IPS-18c (cell line): Measurements from ENCODE around the gene C5orf22.
"Not testable (repeated sequence)": the region's sequence is repeated elsewhere in the genome, so short reads cannot be mapped to it uniquely, and the experiment has no call there.

Experiments
- H3K4me3 ChIP-seq: 2 replicates; pipeline ENCODE4 v1.7.0; 2013; ENCODE audit warnings: low read depth, mild to moderate bottlenecking, low read length, moderate library complexity; ENCODE audit not compliant: insufficient read depth
- H3K9me3 ChIP-seq: one replicate; pipeline ENCODE4 v1.6.1; 2013; ENCODE audit warnings: mild to moderate bottlenecking, low read length, moderate library complexity; ENCODE audit not compliant: control insufficient read depth, insufficient read depth

C5orf22 gene

DNA sequence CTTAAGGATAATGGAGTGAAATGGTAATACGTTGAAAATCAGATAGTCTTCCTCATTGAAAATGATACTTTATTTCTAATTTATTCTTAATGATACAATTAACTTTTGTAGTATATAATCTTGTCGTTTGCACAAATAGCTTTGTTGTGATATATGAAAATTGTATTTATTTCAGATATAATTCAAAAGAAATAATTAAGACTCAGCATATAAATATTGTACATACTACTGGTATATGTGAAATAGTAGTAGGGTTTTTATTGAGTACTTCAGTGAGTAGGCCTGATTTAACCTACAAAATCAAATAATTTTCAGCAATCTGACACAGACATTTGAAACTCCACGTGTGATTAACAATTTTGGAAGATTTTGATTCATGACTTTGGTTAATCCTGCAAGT lies 4.8 kb downstream of the C5orf22 start:
- Histone ChIP-seq H3K9me3 (no peaks in the 10 kb centered on the region), H3K4me3 (no peak overlapping the region)

GRCh38 chr5:31537349-31537748 lies 5.2 kb downstream of the C5orf22 start:
- no peak overlapping the region for H3K4me3 ChIP-seq
- H3K9me3 ChIP-seq: no peaks in the 10 kb centered on the region

DNA sequence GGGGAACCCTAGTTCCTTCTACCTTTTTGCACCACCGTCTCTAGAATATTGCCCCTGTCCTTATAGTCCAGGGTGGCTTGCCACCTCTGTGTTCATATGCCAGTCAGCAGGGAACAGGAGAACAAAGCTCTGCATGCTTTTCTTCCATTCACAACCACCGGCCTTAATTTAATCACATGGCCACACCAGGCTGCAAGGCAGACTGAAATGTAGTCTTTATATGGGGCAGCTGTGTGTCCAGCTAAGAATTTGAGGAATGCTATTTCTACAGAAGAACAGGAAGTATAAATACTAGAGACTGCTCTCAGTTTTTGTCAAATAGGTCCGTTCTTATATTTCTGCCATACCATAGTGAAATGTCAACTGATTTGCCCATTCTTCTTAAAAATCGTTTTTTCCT lies 5.8 kb downstream of the C5orf22 start:
- no peaks in the 10 kb centered on the region for H3K9me3 ChIP-seq
- H3K4me3 ChIP-seq: no peak overlapping the region

DNA sequence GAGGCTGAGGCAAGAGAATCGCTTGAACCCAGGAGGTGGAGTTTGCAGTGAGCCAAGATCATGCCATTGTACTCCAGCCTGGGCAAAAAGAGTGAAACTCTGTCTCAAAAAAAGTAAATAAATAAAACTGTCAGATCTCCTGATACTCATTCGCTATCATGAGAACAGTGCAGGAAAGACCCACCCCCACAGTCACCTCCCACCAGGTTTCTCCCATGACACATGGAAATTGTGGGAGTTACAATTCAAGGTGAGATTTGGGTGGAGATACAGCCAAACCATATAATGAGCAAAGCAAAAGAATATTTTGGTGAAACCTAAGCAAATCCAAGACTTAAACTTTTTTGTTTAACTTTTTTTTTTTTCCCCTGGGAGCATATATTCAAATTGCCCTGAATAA lies 17.0 kb downstream of the C5orf22 start:
- H3K4me3 ChIP-seq, H3K9me3 ChIP-seq: not testable (repeated sequence)

- Histone ChIP-seq H3K4me3 (no peak overlapping the region), H3K9me3 (no peaks in the 10 kb centered on the region)
These were observed 19.8 kb downstream of the C5orf22 start for GRCh38 chr5:31551878-31552277.

GRCh38 chr5:31553863-31554262 lies 21.8 kb downstream of the C5orf22 start:
- no peak overlapping the region for H3K4me3 ChIP-seq

GRCh38 chr5:31554552-31554951 lies 22.5 kb downstream of the C5orf22 start:
- Histone ChIP-seq H3K9me3 (no peaks in the 10 kb centered on the region), H3K4me3 (no peak overlapping the region)

More at GRCh38 chr5:31553863-31554262, 21.8 kb downstream of the C5orf22 start:
- no peaks in the 10 kb centered on the region for H3K9me3 ChIP-seq

- no peaks in the 10 kb centered on the region for H3K9me3 ChIP-seq
- H3K4me3 ChIP-seq: no peak overlapping the region
These were observed 24.4 kb downstream of the C5orf22 start for GRCh38 chr5:31556461-31556860.

DNA sequence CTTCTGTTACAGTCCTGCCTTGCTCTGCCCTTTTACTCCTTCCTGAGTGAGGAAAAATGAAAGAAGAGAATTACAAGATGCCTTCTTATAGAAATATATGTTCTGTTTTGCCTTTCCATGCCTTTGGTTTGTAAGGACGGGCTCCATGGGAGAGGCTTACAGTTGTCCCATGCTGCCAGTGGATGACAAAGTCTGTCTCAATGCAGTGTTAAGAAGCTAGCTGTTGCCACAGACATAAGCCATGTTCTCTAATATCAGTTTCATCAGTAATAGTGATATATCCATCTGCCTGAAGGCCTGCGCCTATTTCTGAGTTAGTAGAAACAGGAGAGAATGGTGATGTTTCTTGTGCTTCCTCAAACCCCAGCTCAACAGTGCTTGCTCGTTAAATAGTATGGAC lies 27.8 kb downstream of the C5orf22 start:
- Histone ChIP-seq H3K4me3 (no peak overlapping the region), H3K9me3 (no peaks in the 10 kb centered on the region)

- Histone ChIP-seq H3K9me3 (no peaks in the 10 kb centered on the region), H3K4me3 (no peak overlapping the region)
These were observed 29.8 kb downstream of the C5orf22 start for GRCh38 chr5:31561946-31562345.

DNA sequence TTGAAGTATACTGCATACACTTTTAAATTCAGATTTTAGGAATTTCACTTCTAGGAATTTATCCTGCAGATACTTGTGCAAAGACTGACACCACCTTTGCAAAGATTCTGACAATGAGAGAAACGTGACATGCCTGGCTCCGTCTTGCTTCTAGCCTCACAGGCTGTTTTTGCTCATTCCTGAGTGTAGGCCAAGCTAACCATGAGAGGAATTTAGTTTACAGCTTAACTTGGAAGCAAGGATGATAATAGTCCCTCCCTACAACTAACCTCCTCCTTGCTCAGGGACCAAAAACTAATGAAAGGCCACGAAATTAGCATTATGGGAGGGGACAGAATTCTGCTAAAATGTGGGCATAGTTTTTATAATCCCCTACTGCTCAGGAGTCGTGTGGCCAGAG lies 31.1 kb downstream of the C5orf22 start:
- Histone ChIP-seq H3K4me3 (no peak overlapping the region; the same call in 1 of the 2 replicates), H3K9me3 (no peaks in the 10 kb centered on the region)

GRCh38 chr5:31566362-31566761 lies 34.3 kb downstream of the C5orf22 start:
- H3K9me3 ChIP-seq, H3K4me3 ChIP-seq: not testable (repeated sequence)

DNA sequence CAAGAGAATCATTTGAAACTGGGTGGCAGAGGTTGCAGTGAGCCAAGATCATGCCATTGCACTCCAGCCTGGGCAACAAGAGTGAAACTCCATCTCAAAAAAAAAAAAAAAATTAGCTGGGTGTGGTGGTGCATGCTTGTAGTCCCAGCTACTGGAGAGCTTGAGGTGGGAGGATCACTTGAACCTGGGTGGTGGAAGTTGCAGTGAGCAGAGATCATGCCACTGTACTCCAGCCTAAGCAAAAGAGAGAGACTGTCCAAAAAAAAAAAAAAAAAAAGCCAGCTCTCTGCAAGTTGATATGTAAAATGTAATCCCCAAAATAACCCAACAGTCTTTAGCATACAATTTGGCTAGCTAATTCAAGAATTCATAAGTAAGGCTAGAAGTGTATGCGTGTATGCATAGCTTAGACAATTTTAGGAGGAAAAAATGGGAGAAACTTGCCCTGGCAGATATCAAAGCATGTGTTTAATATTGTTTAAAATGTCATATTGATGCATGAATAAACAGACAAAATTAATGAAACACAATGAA lies 36.3 kb downstream of the C5orf22 start:
- H3K4me3 ChIP-seq: no peak overlapping the region
- H3K9me3 ChIP-seq: no peaks in the 10 kb centered on the region

DNA sequence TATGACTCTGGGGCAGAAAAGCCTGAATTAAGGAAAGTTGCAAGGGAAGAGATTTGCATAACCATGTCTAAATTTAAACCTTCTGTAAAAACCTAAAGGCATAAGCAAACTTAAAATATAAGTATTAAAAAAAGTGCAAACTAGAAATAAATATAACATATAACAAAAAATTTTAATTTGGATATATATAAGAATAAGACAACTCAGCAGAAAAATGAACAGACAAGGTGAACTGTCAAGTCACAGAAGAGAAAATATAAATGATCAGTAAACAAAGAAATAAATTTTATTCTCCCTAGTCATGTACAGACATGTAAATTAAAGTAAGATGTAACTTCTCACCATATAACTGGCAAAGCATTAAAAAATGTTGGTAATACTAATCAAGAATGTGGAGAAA lies 37.0 kb downstream of the C5orf22 start:
- H3K9me3 ChIP-seq: no peaks in the 10 kb centered on the region
- no peak overlapping the region for H3K4me3 ChIP-seq

- no peaks in the 10 kb centered on the region for H3K9me3 ChIP-seq
- no peak overlapping the region for H3K4me3 ChIP-seq
These were observed 41.5 kb downstream of the C5orf22 start for GRCh38 chr5:31573494-31574142.

DNA sequence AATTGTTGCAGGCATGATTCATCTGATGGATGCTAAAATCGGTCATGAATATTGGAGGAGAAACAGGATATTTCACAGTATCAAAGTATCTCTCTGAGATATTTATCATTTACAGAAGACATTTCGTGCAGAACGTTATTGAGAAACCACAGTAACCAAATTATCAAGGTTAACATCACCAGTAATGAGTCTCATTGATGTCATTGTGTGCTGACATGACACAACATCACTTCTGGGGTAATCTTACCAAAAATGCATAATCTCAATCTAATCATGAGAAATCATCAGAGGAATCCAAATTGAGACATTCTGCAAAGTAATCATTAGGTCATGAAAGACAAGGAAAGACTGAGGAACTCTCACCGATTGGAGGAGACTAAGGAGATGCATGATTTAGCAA lies 42.7 kb downstream of the C5orf22 start:
- H3K4me3 ChIP-seq: no peak overlapping the region
- no peaks in the 10 kb centered on the region for H3K9me3 ChIP-seq

DNA sequence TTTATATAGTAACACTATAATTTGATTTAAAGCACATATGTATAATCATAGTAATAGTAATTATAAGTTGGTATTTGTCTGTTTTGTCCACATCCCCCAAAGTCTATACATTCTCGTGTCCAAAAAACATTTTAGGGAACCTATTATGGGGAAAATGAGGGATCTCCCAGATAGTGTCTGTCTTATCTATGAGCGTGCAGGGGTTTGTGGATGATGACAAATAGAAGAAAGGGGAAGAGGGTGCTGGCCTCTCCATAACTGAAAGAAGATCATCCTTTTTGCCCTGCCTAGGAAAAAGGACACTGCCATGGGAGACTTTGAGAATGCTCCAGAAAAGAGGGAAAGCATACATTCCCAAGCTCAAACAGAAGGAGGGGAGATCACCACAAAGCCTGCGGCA lies 45.3 kb downstream of the C5orf22 start:
- Histone ChIP-seq H3K4me3 (no peak overlapping the region), H3K9me3 (no peaks in the 10 kb centered on the region)

DNA sequence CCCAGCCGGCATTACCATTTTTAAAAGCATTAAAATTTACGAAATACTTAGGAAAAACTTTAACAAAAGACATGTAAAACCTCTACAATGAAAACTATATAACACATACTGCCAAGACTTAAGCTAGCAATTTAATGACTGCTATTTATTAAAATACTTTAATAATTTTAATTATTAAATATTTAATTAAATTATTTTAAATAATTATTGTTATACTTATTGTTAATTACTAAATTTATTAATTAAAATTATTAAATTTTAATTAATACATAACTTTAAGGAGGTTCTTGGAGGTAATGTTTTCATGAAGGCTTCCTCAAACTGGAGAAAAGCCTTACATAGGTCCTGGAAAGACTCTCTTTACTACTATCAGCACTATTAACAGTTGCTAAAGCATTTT lies 47.5 kb downstream of the C5orf22 start:
- no peak overlapping the region for H3K4me3 ChIP-seq
- no peaks in the 10 kb centered on the region for H3K9me3 ChIP-seq

GRCh38 chr5:31581498-31582099 lies 49.5 kb downstream of the C5orf22 start:
- Histone ChIP-seq H3K9me3 (no peaks in the 10 kb centered on the region), H3K4me3 (no peak overlapping the region)
